Kidney (tissue), 14 donors: Measurements from ENCODE around the gene PTGER3. TPM values are rescaled to one million over a fixed set of nuclear protein-coding genes. Genes with fewer than 3 reads are reported as not detected.

ENCODE experiments used
- DNase-seq, 5 donors: peaks; one replicate each; pipeline ENCODE4 v3.0.0-alpha.2; 2013 to 2020
- FAIRE-seq: peaks from 2 replicates; lab custom pipeline; 2012; peaks lifted over from hg19 to GRCh38; lab: Jason Lieb, UNC
- H3K27ac ChIP-seq, 2 donors: one replicate each; pipeline ENCODE4 v1.7.0; 2013; ENCODE audit warnings: low read depth in 2 of 2, low read length in 2 of 2, inconsistent platforms in 1 of 2
- H3K27me3 ChIP-seq: one replicate; pipeline ENCODE4 v1.7.1; 2013; ENCODE audit warnings: low read length, inconsistent platforms; ENCODE audit not compliant: control insufficient read depth, insufficient read depth
- H3K36me3 ChIP-seq, 3 donors: one replicate each; pipeline versions ENCODE4 v1.7.0 to v1.7.1; 2013; ENCODE audit warnings: low read length in 3 of 3, control low read depth in 1 of 3, inconsistent platforms in 1 of 3; ENCODE audit not compliant: insufficient read depth in 3 of 3, control insufficient read depth in 2 of 3
- H3K4me1 ChIP-seq, 3 donors: one replicate each; pipeline versions ENCODE4 v1.7.0 to v1.7.1; 2013; ENCODE audit warnings: low read length in 3 of 3, inconsistent platforms in 1 of 3, low read depth in 1 of 3; ENCODE audit not compliant: control insufficient read depth in 2 of 3, insufficient read depth in 2 of 3
- H3K4me3 ChIP-seq, 3 donors: one replicate each; pipeline versions ENCODE4 v1.7.0 to v1.8.1; 2013; ENCODE audit warnings: low read length in 3 of 3, control low read depth in 1 of 3, inconsistent platforms in 1 of 3
- H3K9ac ChIP-seq, 3 donors: one replicate each; pipeline versions ENCODE4 v1.7.0 to v1.7.1; 2013; ENCODE audit warnings: low read length in 3 of 3, control low read depth in 1 of 3, inconsistent platforms in 1 of 3
- H3K9me3 ChIP-seq, 3 donors: one replicate each; pipeline versions ENCODE4 v1.7.0 to v1.7.1; 2013; ENCODE audit warnings: low read length in 3 of 3, control low read depth in 1 of 3, inconsistent platforms in 1 of 3; ENCODE audit not compliant: control insufficient read depth in 2 of 3, insufficient read depth in 1 of 3
- intact Hi-C: fragments of 100-400 bp; cut with DNase I; formaldehyde crosslinking; loops from one replicate; pipeline ENCODE4 v1.11.1; 2022
- polyA plus RNA-seq: library from polyadenylated mRNA; stranded (reverse); fragments of 350-450 nt; fragmentation: Illumina TruSeq; extraction: RNeasy Lipid Tissue Mini Kit (QIAGEN cat#74804); gene quantifications from one replicate; pipeline ENCODE4 v1.2.3, GENCODE V29; 2014; ENCODE audit warnings: low read depth, low replicate concordance; ENCODE audit not compliant: insufficient read depth
- total RNA-seq: library from RNA; stranded (reverse); fragmentation: NEBNext Ultra II Directional; extraction: Animal tissue kit (Norgen Biotek cat#: 25700); gene quantifications from one replicate; pipeline ENCODE4 v1.2.1, GENCODE V29; 2021
- TF ChIP-seq, protein P1 (sequence below): IDR thresholded peaks from 3 replicates; pipeline ENCODE4 v1.5.1; 2012; ENCODE audit warnings: mild to moderate bottlenecking, moderate library complexity, borderline replicate concordance; ENCODE audit not compliant: insufficient read depth; ENCODE audit errors: extremely low read depth
- donor health status: control.
- donor health status: control.
- donor health status: control.
- donor health status: control.
- donor health status: control.
- donor health status: DM: yes; HTN: yes; CAD: no.
- donor health status: Normal renal cell carcinoma (clear cell type).

Gene PTGER3
- total and polyA plus RNA-seq, 2 donors from 2014 or later: 9.0 to 102 TPM

DNA sequence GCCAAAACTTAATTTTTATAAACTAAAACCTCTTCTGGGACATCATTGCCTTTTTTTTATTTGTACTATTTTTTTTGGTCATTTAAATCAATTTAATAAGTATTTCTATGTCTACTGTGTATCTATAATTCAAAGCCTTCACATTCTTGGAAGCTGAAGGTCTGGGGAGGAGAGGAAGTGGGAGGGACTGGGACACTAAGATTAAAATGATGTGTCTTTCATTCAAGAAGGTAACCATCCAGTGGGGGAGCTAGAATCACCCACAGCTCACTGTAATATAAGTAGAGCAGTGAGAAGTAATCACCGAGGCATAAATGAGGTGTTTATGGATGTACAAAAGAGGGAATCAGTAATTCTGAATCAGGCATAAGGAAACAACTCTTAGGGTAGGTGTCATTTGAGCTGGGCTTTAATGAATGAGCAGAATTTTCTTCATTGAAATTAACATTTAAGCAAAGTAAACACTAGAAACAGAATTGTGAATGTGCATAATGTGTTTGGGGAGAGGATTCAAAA is 52.8 kb downstream of the PTGER3 start:
- no peak for DNase-seq
- Histone ChIP-seq H3K4me1 (peaks cover 0 to 6% (median 0%) of the 10 kb centered on the region in 3 donors), H3K9me3 (no peaks in the 10 kb centered on the region), H3K27ac (no peak overlapping the region), H3K27me3 (no peaks in the 10 kb centered on the region), H3K4me3 (no peak overlapping the region), H3K36me3 (no peaks in the 10 kb centered on the region), H3K9ac (no peak overlapping the region)
- FAIRE-seq: no peak
- intact Hi-C loops: no loop called here
- TF ChIP-seq, protein P1, sequence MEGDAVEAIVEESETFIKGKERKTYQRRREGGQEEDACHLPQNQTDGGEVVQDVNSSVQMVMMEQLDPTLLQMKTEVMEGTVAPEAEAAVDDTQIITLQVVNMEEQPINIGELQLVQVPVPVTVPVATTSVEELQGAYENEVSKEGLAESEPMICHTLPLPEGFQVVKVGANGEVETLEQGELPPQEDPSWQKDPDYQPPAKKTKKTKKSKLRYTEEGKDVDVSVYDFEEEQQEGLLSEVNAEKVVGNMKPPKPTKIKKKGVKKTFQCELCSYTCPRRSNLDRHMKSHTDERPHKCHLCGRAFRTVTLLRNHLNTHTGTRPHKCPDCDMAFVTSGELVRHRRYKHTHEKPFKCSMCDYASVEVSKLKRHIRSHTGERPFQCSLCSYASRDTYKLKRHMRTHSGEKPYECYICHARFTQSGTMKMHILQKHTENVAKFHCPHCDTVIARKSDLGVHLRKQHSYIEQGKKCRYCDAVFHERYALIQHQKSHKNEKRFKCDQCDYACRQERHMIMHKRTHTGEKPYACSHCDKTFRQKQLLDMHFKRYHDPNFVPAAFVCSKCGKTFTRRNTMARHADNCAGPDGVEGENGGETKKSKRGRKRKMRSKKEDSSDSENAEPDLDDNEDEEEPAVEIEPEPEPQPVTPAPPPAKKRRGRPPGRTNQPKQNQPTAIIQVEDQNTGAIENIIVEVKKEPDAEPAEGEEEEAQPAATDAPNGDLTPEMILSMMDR: no peak

DNA sequence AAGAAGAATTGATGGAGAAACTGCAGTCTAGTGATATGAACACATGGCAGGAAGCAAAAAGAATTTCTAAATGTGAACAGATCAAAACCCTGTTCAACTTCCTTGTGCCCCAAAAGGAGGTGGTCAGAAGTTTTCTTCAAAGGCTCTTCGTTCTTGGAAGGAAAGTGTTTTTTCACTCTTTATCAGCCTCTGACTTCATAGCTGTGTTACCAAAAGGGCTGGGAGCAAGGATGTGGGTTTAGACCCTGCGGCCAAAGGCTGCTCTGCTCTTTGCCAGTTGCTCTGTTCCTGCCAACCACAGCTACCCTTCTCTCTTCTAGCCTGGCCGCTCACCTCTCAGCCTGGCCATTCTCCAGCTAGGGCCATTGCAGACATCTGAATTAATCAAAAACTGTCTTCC is 53.8 kb downstream of the PTGER3 start:
- no peak overlapping the region for H3K27ac ChIP-seq
- FAIRE-seq (no peak), DNase-seq (no peak)
- intact Hi-C loops: no loop called here
- H3K9me3 ChIP-seq: no peaks in the 10 kb centered on the region
- no peaks in the 10 kb centered on the region for H3K36me3 ChIP-seq
- no peaks in the 10 kb centered on the region for H3K27me3 ChIP-seq
- H3K9ac ChIP-seq: no peak overlapping the region
- no peak overlapping the region for H3K4me3 ChIP-seq
- TF ChIP-seq, protein P1: no peak
- peaks cover 0 to 6% (median 0%) of the 10 kb centered on the region in 3 donors for H3K4me1 ChIP-seq

DNA sequence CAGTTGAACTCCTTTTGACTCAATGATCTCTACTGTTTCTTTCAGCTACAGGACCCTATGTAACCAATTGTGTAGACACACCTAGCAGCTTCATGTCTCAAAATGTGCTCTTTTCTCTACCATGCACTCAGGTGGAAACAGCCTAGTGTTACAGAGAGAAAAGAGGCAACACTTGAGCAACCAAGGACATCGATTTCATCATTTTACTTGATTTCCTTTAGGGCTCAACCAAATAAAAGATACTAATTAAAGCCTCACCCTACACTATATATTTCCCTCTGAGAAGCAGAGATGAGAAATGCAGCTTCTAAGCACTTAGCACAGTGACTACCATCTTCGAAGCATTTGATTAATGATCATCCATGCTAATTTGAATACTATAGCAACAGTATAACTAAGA is 55.1 kb downstream of the PTGER3 start:
- no peaks in the 10 kb centered on the region for H3K36me3 ChIP-seq
- no peak overlapping the region for H3K27ac ChIP-seq
- H3K9ac ChIP-seq: no peak overlapping the region
- no peak for DNase-seq
- TF ChIP-seq, protein P1: no peak
- H3K4me3 ChIP-seq: no peak overlapping the region
- no peak for FAIRE-seq
- no peaks in the 10 kb centered on the region for H3K9me3 ChIP-seq
- intact Hi-C loops: no loop called here
- H3K27me3 ChIP-seq: no peaks in the 10 kb centered on the region
- peaks cover 0 to 6% (median 0%) of the 10 kb centered on the region in 3 donors for H3K4me1 ChIP-seq
